ENCODE results near the gene ARGLU1.

DNA sequence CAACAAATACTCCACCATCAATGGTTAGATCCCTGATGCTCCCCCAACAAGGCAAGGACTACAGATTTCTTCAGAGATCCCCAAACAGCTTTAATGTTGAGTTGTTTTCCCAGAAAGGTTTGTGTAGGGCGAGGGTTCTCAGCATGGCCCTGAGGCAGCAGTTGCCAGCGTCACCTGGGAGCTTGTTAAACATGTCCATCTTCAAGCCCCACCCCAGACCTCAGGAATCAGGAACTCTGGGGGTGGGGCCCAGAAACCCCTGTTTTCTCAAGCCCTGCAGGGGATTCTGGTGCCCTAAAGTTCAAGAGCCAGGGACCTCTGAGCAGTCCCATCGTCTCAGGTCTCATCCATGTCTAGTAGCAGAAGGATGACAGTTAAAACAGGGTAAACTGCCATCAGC lies 42.1 kb downstream of the ARGLU1 start:
- TF ChIP-seq EZH2 (IDR thresholded peaks at IDR 0.05), result no peak
- TF ChIP-seq, protein P1, sequence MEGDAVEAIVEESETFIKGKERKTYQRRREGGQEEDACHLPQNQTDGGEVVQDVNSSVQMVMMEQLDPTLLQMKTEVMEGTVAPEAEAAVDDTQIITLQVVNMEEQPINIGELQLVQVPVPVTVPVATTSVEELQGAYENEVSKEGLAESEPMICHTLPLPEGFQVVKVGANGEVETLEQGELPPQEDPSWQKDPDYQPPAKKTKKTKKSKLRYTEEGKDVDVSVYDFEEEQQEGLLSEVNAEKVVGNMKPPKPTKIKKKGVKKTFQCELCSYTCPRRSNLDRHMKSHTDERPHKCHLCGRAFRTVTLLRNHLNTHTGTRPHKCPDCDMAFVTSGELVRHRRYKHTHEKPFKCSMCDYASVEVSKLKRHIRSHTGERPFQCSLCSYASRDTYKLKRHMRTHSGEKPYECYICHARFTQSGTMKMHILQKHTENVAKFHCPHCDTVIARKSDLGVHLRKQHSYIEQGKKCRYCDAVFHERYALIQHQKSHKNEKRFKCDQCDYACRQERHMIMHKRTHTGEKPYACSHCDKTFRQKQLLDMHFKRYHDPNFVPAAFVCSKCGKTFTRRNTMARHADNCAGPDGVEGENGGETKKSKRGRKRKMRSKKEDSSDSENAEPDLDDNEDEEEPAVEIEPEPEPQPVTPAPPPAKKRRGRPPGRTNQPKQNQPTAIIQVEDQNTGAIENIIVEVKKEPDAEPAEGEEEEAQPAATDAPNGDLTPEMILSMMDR (IDR thresholded peaks at IDR 0.05), result no peak

Measured in neural progenitor cell (in vitro differentiated cells).